GM19351 (cell line): ENCODE measurements around the gene BICD1.

Experiments used
- ATAC-seq: cut with Tn5 transposase; IDR thresholded peaks from one replicate; pipeline ENCODE4 v1.9.1; 2021; ENCODE audit warnings: mild to moderate bottlenecking, moderate library complexity; ENCODE audit not compliant: unreplicated experiment

Gene BICD1

GRCh38 chr12:32322354-32322753, 215.7 kb downstream of the BICD1 start:
- no peak for ATAC-seq

DNA sequence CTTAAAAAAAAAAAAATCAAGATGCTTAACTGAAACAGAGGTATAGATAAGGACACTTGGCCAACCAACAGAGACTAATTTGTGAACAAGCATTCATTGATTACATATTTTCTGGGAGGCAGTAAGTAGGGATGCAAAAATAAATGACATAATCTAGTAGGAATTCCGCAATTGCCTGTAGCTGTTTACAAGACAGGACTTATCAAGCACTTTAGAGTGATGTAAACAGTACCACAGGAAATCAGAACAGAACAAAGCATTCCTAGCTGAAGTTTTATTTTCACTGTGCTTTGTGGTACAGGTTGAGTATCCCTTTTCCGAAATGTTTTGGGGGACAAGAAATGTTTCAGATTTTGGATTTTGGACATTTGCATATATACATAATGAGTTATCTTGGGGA, 224.5 kb downstream of the BICD1 start:
- ATAC-seq: no peak

DNA sequence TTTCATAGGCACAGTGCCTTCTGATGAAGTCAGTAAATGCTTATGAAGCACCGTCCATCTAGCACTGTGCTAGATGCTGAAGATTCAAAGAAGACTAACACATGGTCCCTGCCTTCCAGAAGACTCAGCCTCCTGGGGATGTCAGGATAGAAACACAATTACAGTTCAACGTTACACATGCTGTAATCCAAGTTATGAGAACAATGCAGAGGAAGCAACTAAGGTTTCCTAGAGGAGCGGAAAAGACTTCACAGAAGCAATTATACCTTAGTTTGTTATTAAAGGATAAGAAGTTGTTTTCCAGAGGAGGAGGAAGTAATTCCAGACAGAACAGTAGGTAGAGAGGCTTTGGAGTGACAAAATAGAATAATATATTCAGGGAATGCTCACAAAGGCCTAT, 225.8 kb downstream of the BICD1 start:
- ATAC-seq: no peak

- peak; percentile 97 for ATAC-seq
These were observed 227.7 kb downstream of the BICD1 start for GRCh38 chr12:32334371-32334777.

DNA sequence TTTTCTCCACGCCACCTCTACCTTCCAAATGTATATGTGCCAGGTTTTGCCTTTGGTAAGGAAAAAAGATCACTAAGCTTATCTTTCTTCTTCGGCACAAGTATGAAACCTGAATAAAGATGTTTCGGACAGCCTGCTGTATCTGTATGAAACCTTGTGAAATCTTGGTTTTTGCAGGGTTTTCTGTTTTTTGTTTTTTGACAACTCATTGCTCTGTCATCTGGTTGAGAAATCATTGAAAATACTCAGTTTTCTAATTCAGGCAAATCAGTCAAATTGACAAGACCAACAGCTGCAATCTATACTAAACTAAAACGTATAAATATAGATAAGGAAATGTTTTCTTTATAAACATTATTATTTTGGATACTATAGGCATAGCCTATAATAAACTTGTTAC, 229.6 kb downstream of the BICD1 start:
- no peak for ATAC-seq

DNA sequence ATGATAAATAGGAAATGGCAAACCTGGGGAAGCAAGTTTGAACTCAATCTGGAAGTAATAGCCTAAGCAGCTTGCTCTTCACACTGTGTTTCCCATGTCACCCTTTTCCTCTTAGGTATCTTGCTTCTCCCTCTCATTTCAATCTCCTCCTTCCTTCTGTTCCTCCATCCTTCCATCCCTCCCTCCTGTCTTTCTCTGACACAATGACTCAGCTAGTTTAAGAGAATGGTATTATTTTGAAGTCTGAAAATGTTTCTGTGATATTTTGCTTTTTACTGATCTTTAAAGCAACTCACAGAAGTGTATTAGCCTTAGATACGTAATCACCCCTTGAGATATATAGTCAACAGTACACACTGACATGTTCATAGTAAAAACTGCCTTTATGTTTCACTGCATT, 236.8 kb downstream of the BICD1 start:
- no peak for ATAC-seq

DNA sequence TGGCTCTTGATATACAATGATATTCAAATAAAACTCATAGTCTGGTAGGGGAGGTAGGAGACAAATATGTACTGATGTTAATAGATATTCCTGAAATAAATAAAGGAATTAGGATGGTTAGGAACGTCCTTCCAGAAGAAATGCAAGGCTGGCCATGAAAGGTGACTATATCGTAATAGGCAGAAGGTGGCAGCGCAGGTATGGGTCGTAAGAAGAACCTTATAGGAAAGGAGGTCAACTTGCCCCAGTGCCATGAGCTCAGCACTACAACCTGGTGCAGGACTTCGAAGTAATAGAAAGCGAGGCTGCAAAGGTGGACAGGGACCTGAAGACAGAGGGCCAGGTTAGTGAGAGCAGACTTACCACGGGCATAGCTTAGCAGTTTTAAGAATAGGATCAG, 237.4 kb downstream of the BICD1 start:
- no peak for ATAC-seq

GRCh38 chr12:32353540-32353939, 246.9 kb downstream of the BICD1 start:
- no peak for ATAC-seq

GRCh38 chr12:32357601-32358249, 251.1 kb downstream of the BICD1 start:
- no peak for ATAC-seq

GRCh38 chr12:32360956-32361355, 254.3 kb downstream of the BICD1 start:
- no peak for ATAC-seq

- ATAC-seq: no peak
These were observed 256.2 kb downstream of the BICD1 start for GRCh38 chr12:32362892-32363291.

- ATAC-seq: peak; percentile 73
These were observed 258.9 kb downstream of the BICD1 start for GRCh38 chr12:32365473-32366064.

DNA sequence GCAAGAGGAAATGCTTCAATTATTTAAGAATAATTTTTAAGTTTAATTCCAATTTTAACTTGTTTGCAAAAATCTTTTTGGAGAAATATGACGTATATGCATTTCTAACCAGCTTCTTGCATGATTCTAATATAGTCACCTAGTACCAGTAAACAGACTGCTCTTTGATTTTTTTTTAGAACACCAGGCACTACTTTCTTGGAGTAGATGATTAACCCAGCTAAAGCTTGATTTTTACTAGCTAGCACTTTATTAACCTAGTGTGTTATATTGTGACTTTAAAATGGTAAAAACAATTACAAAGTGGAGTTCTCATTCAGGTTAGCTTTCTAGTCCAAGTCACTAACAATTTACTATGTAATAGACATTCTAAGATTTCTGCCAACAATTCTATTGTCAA, 260.1 kb downstream of the BICD1 start:
- no peak for ATAC-seq

DNA sequence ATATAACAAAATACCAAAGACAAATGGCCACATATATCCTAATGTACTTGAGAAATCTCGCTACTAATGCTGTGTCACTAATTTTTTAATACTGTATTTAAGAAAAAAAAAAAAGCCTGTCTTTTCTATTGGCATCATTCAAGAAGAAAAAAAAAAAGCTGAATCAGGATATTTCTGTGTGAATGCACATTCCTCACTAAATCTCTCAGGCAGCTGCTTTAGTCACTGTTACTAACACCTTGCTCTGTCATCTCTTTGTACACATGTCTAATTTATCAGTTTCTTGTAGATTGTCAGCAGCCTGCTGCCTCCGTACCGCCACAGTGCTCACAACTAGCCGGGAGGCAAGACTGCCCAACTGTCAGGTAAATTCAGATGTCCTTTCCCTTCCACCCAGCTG, 260.7 kb downstream of the BICD1 start:
- ATAC-seq: no peak

DNA sequence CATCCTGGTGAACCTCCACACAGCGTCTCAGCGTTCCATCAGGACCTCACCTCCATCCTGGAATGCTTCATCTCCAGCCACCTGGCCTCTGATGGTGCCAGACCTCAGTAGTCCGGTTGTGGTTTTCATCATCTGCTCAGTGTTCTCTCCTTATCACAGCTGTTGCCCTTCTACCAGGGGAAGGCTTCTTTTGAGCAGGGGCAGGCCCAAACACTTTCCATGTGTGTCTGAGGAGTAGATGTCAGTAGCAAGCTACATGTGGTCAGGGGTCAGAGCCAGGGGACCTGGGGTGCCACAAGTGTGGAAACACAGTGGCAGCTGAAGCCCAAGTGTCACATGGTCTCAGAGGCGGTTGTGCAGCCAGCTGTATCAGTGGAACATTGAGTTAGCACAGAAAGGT, 262.6 kb downstream of the BICD1 start:
- no peak for ATAC-seq

DNA sequence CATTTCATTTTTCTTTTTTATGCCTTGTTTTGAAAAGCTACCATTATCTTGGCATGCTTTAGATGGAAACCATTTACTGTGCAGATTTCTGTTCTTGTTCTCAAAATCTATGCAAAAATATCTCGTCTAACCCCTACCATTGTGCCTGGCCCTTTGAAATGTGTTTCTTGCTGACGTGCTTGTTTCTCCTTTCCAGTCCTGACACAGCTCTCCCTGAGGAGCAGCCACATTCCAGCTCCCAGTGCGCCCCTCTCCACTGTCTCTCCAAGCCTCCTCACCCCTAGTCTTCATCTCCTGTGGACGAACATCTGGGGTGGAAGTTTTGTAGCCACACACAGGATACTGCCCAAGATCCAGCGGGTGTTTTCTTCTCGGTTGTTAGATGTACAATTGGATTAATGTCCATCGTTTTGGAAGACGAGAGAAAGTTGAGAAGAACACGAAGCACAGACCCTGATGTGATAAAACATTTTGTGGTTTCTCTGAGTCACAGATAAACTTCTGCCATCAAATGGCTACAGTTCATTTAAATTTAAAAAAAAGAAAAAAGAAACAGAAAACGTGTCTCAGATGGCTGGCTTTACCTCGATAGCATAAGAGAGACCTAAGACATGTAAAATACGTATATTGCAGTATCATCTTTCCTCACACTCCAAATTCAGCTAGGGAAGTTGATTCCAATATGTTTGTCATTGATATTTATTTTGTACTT, 270.9 kb downstream of the BICD1 start:
- no peak for ATAC-seq

- ATAC-seq: no peak
These were observed 272.6 kb downstream of the BICD1 start for GRCh38 chr12:32379213-32379612.

GRCh38 chr12:32379667-32380066, 273.0 kb downstream of the BICD1 start:
- no peak for ATAC-seq

DNA sequence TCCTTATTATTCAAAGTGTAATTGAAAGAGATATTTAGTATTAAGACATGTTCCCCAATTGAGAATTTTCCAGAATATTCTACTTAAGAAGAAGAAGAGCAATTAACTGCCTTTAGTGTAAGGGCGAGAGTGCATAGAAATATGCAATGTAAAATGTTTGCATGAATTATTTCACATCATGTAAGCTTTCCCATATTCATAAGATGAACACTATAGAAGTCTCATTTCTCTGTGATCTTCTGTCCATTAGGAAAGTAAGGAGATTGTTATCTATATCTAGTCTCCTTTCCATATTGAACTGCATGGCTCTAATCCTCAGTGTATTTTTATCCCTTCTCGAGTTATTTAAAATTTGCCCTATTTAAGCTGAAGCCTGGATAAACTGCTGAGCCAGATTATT, 275.6 kb downstream of the BICD1 start:
- ATAC-seq: no peak

DNA sequence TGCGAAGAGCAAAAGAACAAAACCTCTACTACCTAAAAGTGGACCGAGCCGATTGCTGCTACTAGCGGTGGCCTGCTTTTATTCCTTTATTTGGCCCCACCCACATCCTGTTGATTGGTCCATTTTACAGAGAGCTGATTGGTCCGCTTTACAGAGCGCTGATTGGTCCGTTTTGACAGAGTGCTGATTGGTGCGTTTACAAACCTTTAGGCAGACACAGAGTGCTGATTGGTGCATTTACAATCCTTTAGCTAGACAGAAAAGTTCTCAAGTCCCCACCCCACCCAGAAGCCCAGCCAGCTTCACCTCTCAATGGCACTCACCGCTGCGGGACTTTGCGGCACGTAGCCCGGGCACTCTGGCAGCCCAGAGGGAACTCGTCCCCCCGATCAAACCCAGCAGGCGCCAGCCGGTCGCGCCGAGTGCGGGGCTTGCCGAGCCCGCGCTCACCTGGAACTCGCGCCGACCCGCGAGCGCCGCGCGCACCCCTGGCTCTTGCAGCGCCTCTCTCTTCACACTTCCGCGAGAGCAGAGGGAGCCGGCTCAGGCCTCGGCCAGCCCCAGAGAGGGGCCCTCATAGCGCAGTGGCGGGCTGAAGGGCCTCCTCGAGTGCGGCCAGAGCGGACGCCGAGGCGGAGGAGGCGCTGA, 284.0 kb downstream of the BICD1 start:
- ATAC-seq: peak; percentile 84

DNA sequence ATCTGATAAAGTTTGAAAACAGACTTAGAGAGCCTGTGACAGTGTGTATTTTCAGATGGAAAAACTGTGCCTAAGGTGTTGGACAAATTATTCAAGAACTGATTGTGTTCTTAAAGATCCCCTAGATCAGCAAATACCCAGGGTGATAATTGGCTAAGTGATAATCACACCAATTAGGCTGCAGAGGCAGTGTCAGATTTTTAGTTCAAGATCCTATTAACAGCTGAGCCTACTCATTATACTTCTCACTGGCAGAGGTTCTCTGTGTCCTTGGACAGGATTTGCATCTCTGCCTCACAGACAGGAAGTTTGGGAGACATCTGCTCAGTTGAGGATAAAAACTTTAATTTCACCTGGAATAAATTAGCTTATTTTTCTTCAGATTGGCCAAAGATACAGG, 288.4 kb downstream of the BICD1 start:
- ATAC-seq: no peak

DNA sequence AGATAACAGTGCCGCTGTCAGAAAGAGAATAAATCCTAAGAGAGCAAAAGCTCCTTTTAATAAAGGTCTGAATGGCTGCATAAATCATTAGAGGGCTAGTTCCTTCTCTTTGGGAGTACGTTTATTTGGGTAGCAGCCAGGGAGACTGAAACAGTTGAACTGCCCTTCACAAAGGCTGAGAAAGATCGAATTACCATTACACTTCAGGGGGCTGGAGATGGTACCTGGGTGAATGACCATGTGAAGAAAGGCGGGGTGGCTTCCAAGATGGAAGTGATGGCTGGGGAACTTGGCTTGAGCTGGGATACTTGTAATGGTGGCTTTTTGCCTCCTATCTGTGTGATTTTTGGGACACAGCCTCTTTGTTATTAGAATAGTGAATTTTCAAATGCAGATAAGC, 291.0 kb downstream of the BICD1 start:
- no peak for ATAC-seq
